NT2/D1 (cell line): ENCODE results near the gene PHACTR4.

Experiments used
- SUZ12 ChIP-seq: IDR thresholded peaks from 2 replicates; pipeline ENCODE4 v1.6.1; 2011; ENCODE audit not compliant: insufficient read length, insufficient read depth; ENCODE audit errors: extremely low read depth
- ZNF274 ChIP-seq: IDR thresholded peaks from 2 replicates; pipeline ENCODE4 v1.6.1; 2011; ENCODE audit warnings: mild to moderate bottlenecking, low read depth, low read length

DNA sequence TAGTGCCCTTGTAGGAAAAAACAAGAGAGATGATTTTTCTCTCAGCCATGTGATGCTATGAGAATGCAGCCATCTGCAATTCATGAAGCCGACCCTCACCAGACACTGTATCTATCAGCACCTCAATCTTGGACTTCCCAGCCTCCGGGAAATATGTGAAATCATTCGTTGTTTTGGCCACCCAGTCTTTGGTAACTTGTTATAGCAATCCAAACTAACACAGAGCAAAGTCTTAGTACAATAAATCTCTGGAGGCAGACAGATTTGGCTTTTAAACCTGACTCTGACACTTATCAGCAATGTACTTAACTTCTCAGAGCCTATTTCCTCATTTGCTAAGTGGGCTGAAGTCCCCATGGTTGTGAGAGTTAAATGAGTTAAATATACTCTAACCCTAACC is 45.8 kb upstream of the PHACTR4 start:
- TF ChIP-seq SUZ12 (no peak), ZNF274 (no peak)
